ENCODE measurements around the gene DHX35.

Gene DHX35

DNA sequence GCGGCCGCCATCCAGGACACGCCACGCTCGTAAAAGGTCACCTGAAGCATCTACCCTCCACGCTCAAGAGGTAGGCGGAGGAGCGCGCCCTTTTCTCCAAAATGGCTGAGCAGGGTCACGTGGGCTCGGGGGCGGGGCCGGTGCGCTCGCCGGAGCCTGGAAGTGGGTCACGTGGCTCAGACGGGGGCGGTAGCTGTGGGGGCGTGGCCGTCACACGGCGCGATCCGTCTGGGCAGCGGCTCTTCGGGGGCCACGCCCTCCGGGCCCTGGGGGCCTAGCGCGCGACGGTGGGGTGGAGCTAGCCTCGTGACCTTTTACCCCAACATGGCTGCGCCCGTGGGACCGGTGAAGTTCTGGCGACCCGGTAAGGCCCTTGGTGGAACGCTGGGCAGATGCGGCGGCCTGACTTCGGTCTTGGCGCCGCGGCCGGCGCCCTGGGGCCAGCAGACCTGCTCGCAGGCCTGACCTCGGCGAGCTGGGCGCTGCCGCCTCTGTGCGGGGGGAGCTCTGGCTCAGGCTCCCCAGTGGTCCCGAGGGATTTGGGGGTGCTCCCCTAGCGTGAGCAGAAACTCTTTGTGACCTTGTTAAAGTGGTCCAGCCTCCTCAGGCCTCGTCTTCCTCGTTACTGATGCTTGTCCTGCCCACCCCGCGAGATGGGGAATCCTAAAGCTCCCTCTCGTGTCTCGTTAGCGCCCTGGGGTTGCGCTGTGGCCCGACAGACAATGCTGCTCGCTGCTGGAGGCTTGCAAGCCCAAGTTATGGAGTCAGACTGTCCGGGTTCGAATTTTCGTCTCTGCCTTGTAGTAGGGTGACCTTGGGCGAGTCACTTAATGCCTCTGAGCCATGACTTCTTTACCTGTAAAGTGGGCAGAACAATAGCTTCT lies at the start of gene DHX35:
DHX35 (plus strand) TSS at position 301 of the 884 bp plus-strand sequence; CDS start at position 325, 24 bp downstream.
- DNase-seq = peak; percentile 98

GRCh38 chr20:38915355-38915754 lies 46.8 kb upstream of the DHX35 start:
- DNase-seq = no peak

DNA sequence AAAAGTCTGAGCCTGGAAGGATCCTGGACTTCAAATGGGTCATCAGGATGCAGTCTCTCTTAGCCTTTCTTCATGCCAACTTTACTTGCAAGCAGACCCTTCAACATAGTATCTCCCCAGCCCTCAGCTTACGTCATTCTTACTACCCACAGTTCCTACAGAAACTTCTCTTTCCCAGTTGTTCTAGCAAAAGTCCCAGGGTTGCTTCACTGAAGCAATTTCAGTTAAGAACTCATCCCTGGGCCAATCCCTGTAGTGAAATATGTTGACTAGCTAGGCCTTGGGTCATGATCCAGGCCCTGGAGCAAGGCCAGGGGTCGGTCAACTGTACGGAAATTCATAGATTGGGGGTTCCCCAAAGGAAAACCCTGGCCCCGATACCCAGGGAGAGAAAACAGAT lies 44.5 kb upstream of the DHX35 start:
- DNase-seq = no peak

GRCh38 chr20:38918172-38918571 lies 44.0 kb upstream of the DHX35 start:
- no peak for DNase-seq

GRCh38 chr20:38919683-38920082 lies 42.5 kb upstream of the DHX35 start:
- DNase-seq = no peak

GRCh38 chr20:38920411-38920810 lies 41.7 kb upstream of the DHX35 start:
- no peak for DNase-seq

DNA sequence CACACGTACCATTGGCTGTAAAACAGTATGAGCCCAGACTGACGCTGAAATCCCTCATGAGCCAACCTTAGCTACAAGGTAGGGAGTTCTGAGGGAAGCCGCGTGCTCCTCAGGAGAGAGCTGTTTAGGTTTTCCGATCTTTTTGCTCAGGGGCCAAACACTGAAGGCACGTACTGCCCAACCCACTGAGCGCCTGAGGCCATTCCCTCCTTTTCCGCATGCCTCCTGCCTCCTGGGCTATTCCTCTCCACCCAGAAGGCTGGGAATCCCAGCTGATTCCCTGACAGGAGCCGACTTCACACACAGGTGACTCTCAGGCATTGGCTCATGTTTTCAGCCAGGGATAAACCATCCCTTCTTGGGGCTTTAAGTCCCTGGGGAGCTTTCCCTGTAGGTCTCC lies 41.3 kb upstream of the DHX35 start:
- DNase-seq = no peak

- no peak for DNase-seq
Measured at GRCh38 chr20:38924718-38925117, 37.4 kb upstream of the DHX35 start.

DNA sequence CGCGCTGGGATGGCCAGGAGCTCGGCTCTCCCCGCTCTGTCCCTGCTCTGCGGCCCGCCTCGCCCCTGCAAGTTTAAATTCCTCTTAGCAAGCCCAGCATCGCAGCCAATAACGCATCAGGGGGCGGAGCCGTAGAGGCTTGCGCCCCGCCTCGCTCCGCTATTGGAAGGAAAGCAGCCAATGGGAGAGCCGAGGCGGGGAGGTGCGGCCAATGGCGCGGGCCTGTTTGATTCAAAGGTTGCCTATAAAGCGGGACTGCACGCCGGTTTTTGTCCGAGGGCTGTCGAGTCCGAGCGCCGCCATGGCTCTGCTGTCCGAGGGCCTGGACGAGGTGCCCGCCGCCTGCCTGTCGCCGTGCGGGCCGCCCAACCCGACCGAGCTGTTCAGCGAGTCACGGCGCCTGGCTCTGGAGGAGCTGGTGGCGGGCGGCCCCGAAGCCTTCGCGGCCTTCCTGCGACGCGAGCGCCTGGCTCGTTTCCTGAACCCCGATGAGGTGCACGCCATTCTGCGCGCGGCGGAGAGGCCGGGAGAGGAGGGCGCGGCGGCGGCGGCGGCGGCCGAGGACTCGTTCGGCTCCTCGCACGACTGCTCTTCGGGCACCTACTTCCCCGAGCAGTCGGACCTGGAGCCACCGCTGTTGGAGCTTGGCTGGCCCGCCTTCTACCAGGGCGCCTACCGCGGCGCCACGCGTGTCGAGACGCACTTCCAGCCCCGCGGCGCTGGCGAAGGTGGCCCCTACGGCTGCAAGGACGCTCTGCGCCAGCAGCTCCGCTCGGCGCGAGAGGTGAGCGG lies 35.8 kb upstream of the DHX35 start, which contains the start of gene FAM83D:
FAM83D (plus strand) TSS at position 276 of the 792 bp plus-strand sequence; CDS start at position 302, 26 bp downstream.
- DNase-seq = peak; percentile 97

DNA sequence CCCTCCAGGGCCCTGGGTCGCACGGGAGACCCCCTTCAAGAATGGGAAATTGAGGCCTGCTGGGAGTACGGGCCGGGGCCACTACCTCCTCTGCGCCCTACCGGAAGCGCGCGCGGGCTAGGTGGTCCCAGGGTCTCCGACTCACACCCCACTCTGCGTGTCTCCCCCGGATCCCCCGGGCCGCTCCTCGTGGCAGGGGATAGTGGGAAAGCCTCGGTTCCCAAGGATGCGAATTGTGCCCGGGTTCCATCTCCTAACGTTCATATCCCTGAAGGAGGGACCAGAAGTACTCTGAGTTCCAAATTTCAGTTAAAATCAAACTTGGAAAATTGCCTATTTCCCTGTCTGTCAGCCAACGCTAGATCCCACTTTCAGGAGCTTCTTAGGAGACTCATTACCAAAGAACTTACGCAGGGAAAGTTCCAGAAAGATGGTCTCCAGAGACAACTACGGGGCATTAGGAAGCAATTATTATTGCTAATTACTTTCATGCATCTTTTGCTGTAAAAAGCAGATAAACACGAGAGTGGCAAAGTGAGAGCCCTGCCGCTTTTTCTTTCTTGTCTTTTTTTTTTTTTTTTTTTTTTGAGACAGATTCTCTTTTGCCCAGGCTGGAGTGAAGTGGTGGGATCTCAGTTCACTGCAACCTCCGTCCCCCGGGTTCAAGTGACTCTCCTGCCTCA lies 35.1 kb upstream of the DHX35 start:
- DNase-seq = no peak

DNA sequence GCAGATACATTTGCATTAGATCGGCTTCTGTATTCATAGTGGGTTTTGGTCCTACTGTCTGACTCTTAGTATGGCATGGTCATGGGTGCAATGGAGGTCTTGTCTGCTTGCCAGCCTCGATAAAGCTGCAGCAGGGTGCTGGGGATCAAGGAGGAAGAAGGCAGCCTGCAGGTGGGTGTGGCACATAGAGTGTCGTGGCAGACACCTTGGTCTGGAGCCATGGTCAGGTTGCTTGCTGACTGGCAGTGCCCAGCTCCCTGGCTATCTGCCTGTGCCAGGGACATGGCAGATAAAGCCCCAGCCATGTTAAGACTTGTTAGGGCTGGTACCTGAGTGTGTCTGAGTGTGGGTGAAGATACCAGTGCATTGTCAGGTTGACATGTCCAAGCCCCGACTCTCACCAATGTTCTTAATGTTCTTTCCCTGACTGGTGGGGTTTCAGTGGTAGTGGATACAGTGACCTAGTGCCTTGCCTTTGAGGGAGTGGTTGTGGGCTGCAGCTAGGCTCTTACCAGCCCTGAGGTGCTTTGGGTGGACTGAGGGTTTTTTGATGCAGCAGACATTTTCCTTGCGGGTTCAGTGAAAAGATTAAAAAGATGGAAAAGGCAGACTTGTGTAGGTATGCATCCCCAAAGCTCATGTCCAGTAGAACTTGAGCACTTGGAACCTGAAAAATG lies 34.1 kb upstream of the DHX35 start:
- DNase-seq = no peak

DNA sequence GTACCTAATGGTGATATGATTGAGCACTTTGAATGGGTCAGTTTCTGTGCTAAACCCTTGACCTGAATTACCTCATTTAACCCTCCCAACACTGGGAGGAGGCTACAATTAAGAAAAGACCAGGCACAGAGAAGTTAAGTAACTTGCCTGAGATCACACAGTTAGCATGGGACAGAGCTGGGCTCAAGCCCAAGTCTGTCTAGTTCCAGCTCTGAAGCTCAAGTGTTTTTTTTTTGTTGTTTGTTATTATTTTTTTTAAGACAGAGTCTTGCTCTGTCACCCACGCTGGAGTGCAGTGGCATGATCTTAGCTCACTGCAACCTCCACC lies 31.9 kb upstream of the DHX35 start:
- no peak for DNase-seq

DNA sequence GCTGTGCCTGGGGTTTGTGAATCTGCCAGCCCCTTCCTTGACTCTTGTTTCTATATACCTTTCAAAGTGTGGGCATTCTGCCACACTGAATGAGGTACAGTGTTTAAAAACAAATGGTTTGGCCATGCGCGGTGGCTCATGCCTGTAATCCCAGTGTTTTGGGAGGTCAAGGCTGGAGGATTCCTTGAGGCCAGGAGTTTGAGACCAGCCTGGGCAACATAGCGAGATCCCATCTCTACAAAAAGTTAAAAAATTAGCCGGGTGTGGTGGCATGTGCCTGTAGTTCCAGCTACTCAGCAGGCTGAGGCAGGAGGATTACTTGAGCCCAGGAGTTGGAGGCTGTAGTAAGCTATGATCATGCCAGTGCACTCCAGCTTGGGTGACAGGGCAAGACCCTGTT lies 30.2 kb upstream of the DHX35 start:
- no peak for DNase-seq

GRCh38 chr20:38932457-38933120 lies 29.6 kb upstream of the DHX35 start:
- no peak for DNase-seq

DNA sequence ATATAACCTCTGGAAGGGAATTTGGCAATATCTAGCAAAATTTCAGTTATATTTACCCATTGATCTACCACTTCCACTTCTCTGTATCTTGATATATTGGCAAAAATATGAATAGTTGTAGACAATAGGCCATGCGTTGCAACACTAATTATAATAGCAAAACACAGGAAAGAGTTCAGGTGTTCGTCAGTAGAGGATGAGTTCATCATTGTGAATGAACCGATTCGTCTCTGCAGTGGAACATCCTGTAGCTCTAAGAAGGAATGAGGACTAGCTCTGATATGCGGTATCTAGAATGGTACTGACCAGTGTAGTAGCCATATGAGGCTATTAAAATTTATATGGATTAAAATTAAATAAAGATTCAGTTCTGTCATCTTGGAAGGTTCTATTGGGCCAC lies 27.6 kb upstream of the DHX35 start:
- no peak for DNase-seq

DNA sequence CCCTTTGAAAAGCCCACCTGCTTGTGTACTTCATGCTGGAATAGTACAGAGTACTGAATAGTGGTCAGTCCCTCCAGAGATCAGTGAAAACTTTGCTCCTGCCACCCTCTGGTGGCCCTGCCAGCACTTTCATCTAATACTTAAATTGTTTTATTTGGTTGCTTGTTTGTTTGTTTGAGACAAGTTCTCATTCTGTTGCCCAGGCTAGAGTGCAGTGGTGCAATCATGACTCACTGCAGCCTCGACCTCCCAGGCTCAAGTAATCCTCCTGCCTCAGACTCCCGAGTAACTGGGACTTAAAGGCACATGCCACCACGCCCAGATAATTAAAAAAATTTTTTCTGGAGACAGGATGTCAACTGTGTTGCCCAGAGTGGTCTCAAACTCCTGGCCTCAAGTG lies 26.9 kb upstream of the DHX35 start:
- peak; percentile 9 for DNase-seq

GRCh38 chr20:38935967-38936407 lies 26.2 kb upstream of the DHX35 start:
- DNase-seq = no peak

DNA sequence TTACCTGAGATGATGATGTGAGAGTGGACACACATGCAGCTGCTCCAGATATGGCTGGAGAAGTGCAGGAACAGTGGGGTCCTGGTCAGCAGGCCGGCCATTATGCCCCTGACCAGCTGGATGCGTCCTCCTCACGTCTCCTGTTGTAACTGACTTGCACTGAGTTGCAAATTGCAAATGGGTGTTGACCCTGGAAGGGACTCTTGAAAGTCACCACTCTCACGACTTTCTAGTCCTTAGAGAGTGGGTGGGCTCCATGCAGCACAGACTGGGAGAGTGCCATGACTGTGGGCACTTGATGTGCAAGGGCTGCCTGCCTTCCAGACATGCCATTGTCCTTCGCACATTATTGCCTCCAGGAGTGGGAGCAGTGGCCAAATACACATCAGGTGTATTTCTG lies 25.1 kb upstream of the DHX35 start:
- no peak for DNase-seq

DNA sequence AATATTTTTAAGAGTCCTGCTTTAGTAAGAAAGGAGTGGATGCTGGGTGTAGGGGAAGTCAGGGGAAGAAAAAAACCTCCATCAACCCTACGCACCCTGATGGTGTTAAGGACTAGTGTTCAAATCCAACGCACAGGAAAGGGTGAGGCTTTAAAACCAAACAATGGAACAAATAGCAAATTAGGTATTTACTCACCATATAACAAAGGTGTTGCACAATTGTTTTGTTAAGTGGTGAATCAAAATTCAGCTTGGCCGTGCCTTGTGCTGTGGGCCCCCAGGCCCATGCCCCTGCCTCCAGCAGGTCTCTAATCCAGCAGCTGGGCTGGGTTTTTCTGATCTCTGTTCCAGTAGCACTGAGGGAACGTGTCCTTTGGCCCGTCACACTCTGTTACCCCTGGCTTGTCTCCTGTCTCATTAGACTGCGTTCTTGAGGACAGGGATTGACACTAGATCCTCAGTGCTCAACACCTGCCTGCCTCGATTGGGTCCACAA lies 24.1 kb upstream of the DHX35 start:
- DNase-seq = no peak

GRCh38 chr20:38939686-38940085 lies 22.5 kb upstream of the DHX35 start:
- DNase-seq = no peak

- no peak for DNase-seq
Measured at GRCh38 chr20:38940644-38941043, 21.5 kb upstream of the DHX35 start.
